GM19238 (cell line): ENCODE results near the gene DNAJB5.

Experiments used
- DNase-seq: peaks from one replicate; pipeline ENCODE4 v3.0.0; 2011; ENCODE audit warnings: low spot score; ENCODE audit not compliant: insufficient read length

DNAJB5 gene

GRCh38 chr9:34984049-34984448 lies 5.5 kb upstream of the DNAJB5 start:
- no peak for DNase-seq

- no peak for DNase-seq
These were observed 4.1 kb upstream of the DNAJB5 start for GRCh38 chr9:34985311-34985899.

GRCh38 chr9:34986540-34987047 lies 3.0 kb upstream of the DNAJB5 start:
- no peak for DNase-seq

- DNase-seq, result no peak
These were observed 2.2 kb upstream of the DNAJB5 start for GRCh38 chr9:34987160-34987901.

GRCh38 chr9:34988218-34989002 lies 1.1 kb upstream of the DNAJB5 start:
- DNase-seq, result no peak

- DNase-seq, result no peak
These were observed 546 bp downstream of the DNAJB5 start for GRCh38 chr9:34989946-34990635.

GRCh38 chr9:34990908-34991606 lies 1.5 kb downstream of the DNAJB5 start:
- DNase-seq, result no peak

GRCh38 chr9:34991607-34992375 lies 2.2 kb downstream of the DNAJB5 start:
- no peak for DNase-seq

- no peak for DNase-seq
These were observed 2.9 kb downstream of the DNAJB5 start for GRCh38 chr9:34992376-34992951.

GRCh38 chr9:34993502-34994259 lies 4.1 kb downstream of the DNAJB5 start:
- no peak for DNase-seq

GRCh38 chr9:34994260-34994899 lies 4.8 kb downstream of the DNAJB5 start:
- no peak for DNase-seq

GRCh38 chr9:34994900-34995669 lies 5.5 kb downstream of the DNAJB5 start:
- no peak for DNase-seq

GRCh38 chr9:34995670-34996060 lies 6.1 kb downstream of the DNAJB5 start:
- no peak for DNase-seq

- DNase-seq, result no peak
These were observed 6.8 kb downstream of the DNAJB5 start for GRCh38 chr9:34996181-34996904.

GRCh38 chr9:34996905-34997279 lies 7.3 kb downstream of the DNAJB5 start:
- no peak for DNase-seq

- no peak for DNase-seq
These were observed 7.8 kb downstream of the DNAJB5 start for GRCh38 chr9:34997379-34997781.

- DNase-seq, result no peak
These were observed 8.7 kb downstream of the DNAJB5 start for GRCh38 chr9:34998266-34998665.
